HL-60 (cell line): Measurements from ENCODE around the gene HTT-AS.

Experiments
- DNase-seq, 2 experiments: peaks; one replicate each; pipeline ENCODE4 v3.0.0-alpha.2; 2010 to 2020; ENCODE audit warnings: low read depth in 1 of 2, low spot score in 1 of 2
- H3K27ac ChIP-seq: fragments of 250-450 bp; sonication (Bioruptor Pico); replicated peaks from 2 replicates; pipeline ENCODE4 v1.5.1; 2020; ENCODE audit warnings: mild to moderate bottlenecking, moderate library complexity
- H3K27me3 ChIP-seq: fragments of 250-450 bp; sonication (Bioruptor Pico); 2 replicates; pipeline ENCODE4 v1.5.1; 2021; ENCODE audit warnings: mild to moderate bottlenecking, moderate library complexity; ENCODE audit not compliant: insufficient read depth, poor library complexity, severe bottlenecking
- H3K4me3 ChIP-seq: replicated peaks from 2 replicates; pipeline ENCODE4 v1.5.1; 2011; ENCODE audit warnings: mild to moderate bottlenecking, control low read depth, low read length; ENCODE audit not compliant: insufficient read depth
- CTCF ChIP-seq: IDR thresholded peaks from one replicate; pipeline ENCODE4 v1.5.1; 2011; ENCODE audit warnings: low read length, control low read depth, inconsistent platforms; ENCODE audit not compliant: insufficient read depth
- GABPA ChIP-seq: IDR thresholded peaks from 2 replicates; pipeline ENCODE4 v1.6.1; 2012; ENCODE audit warnings: low read depth
- POLR2AphosphoS5 ChIP-seq: IDR thresholded peaks from 2 replicates; pipeline ENCODE4 v1.6.1; 2012; ENCODE audit warnings: low read depth
- SPI1 ChIP-seq: IDR thresholded peaks from 2 replicates; pipeline ENCODE4 v1.6.1; 2012; ENCODE audit warnings: low read depth, mild to moderate bottlenecking, borderline replicate concordance
- TF ChIP-seq, protein P1 (sequence below): IDR thresholded peaks from 2 replicates; pipeline ENCODE4 v1.6.1; 2012; ENCODE audit warnings: low read depth; ENCODE audit not compliant: insufficient replicate concordance

Gene HTT-AS

DNA sequence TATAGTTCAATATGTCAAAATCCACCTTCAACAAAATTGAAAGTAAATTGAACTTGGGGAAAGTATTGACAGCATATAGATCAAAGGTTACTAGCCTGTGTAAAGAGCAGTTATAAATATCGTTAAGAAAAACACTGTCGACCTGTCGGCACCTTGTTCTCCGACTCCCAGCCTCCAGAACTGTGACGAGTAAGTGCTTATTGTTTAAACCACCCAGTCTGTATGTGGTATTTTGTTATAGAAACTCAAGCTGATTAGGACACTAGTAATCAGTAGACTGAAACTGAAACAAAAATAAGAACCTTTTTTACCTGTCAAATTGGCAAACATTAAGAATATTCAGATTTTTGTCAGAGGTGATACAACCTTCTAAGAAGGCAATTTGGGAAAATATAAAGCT is 17.1 kb upstream of the HTT-AS start:
- TF ChIP-seq, protein P1, sequence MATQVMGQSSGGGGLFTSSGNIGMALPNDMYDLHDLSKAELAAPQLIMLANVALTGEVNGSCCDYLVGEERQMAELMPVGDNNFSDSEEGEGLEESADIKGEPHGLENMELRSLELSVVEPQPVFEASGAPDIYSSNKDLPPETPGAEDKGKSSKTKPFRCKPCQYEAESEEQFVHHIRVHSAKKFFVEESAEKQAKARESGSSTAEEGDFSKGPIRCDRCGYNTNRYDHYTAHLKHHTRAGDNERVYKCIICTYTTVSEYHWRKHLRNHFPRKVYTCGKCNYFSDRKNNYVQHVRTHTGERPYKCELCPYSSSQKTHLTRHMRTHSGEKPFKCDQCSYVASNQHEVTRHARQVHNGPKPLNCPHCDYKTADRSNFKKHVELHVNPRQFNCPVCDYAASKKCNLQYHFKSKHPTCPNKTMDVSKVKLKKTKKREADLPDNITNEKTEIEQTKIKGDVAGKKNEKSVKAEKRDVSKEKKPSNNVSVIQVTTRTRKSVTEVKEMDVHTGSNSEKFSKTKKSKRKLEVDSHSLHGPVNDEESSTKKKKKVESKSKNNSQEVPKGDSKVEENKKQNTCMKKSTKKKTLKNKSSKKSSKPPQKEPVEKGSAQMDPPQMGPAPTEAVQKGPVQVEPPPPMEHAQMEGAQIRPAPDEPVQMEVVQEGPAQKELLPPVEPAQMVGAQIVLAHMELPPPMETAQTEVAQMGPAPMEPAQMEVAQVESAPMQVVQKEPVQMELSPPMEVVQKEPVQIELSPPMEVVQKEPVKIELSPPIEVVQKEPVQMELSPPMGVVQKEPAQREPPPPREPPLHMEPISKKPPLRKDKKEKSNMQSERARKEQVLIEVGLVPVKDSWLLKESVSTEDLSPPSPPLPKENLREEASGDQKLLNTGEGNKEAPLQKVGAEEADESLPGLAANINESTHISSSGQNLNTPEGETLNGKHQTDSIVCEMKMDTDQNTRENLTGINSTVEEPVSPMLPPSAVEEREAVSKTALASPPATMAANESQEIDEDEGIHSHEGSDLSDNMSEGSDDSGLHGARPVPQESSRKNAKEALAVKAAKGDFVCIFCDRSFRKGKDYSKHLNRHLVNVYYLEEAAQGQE: no peak
- TF ChIP-seq SPI1 (no peak), POLR2AphosphoS5 (no peak)
- Histone ChIP-seq H3K27me3 (no peaks in the 10 kb centered on the region), H3K4me3 (no peak overlapping the region), H3K27ac (no peak overlapping the region)
- DNase-seq: no peak

DNA sequence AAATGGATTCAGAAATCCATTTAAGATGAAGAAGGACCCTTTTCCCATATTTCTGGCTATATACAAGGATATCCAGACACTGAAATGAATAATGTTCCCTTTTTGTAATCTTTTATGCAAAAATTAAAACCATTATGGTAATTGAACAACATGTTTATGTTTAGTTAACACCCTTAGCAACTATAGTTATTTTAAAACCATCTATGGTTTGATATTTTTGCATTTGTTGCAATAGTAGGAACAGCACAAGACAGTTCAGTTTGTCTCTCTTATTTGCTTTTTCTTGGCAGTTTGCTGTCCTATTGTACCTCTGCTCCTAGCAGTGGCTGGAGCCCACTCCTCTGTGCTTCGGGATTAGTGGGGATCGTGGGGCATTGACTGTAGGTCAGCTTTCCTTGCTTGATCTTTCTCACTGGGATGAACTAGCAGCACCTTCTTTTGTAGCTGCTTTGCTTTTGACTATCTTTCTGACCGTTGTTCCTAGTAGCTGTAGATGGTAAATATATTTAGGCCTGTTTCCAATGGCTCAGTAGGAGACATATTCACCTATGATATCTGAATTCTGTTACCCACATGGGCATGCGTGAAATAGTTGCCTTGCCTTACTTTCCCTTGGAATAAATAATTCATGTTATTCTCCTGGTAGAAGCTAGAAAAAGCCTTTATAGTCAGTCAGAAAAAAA is 12.9 kb upstream of the HTT-AS start:
- no peak overlapping the region for H3K4me3 ChIP-seq
- TF ChIP-seq CTCF: no peak
- TF ChIP-seq SPI1: no peak
- TF ChIP-seq GABPA: no peak
- TF ChIP-seq, protein P1: no peak
- no peak for TF ChIP-seq POLR2AphosphoS5
- H3K27ac ChIP-seq: no peak overlapping the region
- no peaks in the 10 kb centered on the region for H3K27me3 ChIP-seq
- no peak for DNase-seq

- no peak for DNase-seq
- Histone ChIP-seq H3K27ac (no peak overlapping the region), H3K27me3 (no peaks in the 10 kb centered on the region), H3K4me3 (no peak overlapping the region)
- no peak for TF ChIP-seq SPI1
- no peak for TF ChIP-seq GABPA
- no peak for TF ChIP-seq POLR2AphosphoS5
- TF ChIP-seq, protein P1: no peak
- no peak for TF ChIP-seq CTCF
These were observed 11.8 kb upstream of the HTT-AS start for GRCh38 chr4:3085948-3086670.
